Neuronal stem cell (in vitro differentiated cells): ENCODE results near the gene MBNL3.

Experiments
- DNase-seq: peaks from one replicate; pipeline ENCODE4 v3.0.0-alpha.2; 2013; ENCODE audit warnings: low spot score
- H2AFZ ChIP-seq: one replicate; pipeline ENCODE4 v1.6.1; 2013; ENCODE audit warnings: mild to moderate bottlenecking, low read length, inconsistent platforms
- H2AK5ac ChIP-seq: 2 replicates; pipeline ENCODE4 v1.6.1; 2013; ENCODE audit warnings: low read depth, mild to moderate bottlenecking, inconsistent platforms, low read length, moderate library complexity, mixed read lengths
- H2BK120ac ChIP-seq: 2 replicates; pipeline ENCODE4 v1.6.1; 2013; ENCODE audit warnings: low read depth, mild to moderate bottlenecking, inconsistent platforms, low read length, moderate library complexity, mixed read lengths
- H2BK12ac ChIP-seq: one replicate; pipeline ENCODE4 v1.6.1; 2013; ENCODE audit warnings: low read length, inconsistent platforms
- H2BK15ac ChIP-seq: 2 replicates; pipeline ENCODE4 v1.6.1; 2013; ENCODE audit warnings: mild to moderate bottlenecking, low read length, inconsistent platforms, mixed read lengths
- H2BK5ac ChIP-seq: one replicate; pipeline ENCODE4 v1.6.1; 2013; ENCODE audit warnings: inconsistent platforms, mild to moderate bottlenecking, low read length, moderate library complexity
- H3K14ac ChIP-seq: one replicate; pipeline ENCODE4 v1.6.1; 2013; ENCODE audit warnings: low read length, inconsistent platforms
- H3K18ac ChIP-seq: 2 replicates; pipeline ENCODE4 v1.6.1; 2013; ENCODE audit warnings: low read length, inconsistent platforms
- H3K23ac ChIP-seq: 2 replicates; pipeline ENCODE4 v1.6.1; 2013; ENCODE audit warnings: low read depth, mild to moderate bottlenecking, mixed read lengths, low read length, inconsistent platforms; ENCODE audit not compliant: poor library complexity
- H3K27ac ChIP-seq: replicated peaks from 3 replicates; pipeline ENCODE4 v1.5.1; 2013; ENCODE audit warnings: low read length, inconsistent platforms
- H3K27me3 ChIP-seq, 3 experiments: 2 replicates each; pipeline ENCODE4 v1.6.1; 2013; ENCODE audit warnings: low read length in 3 of 3, mild to moderate bottlenecking in 2 of 3, inconsistent platforms in 1 of 3, low read depth in 1 of 3, mixed read lengths in 1 of 3, moderate library complexity in 1 of 3; ENCODE audit not compliant: control insufficient read depth in 3 of 3, insufficient read depth in 3 of 3
- H3K36me3 ChIP-seq, 2 donors: replicated peaks in 1 of 2; 2 replicates each; pipeline ENCODE4 v1.6.1; 2013; ENCODE audit warnings: low read length in 2 of 2; ENCODE audit not compliant: control insufficient read depth in 2 of 2, insufficient read depth in 2 of 2
- H3K4ac ChIP-seq: 2 replicates; pipeline ENCODE4 v1.6.1; 2013; ENCODE audit warnings: inconsistent platforms, mild to moderate bottlenecking, low read length, moderate library complexity
- H3K4me1 ChIP-seq, 2 donors: 1 replicate in 1 of 2; 2 replicates in 1 of 2; pipeline ENCODE4 v1.6.1; 2013; ENCODE audit warnings: low read length in 2 of 2, low read depth in 1 of 2; ENCODE audit not compliant: control insufficient read depth in 2 of 2, insufficient read depth in 1 of 2
- H3K4me2 ChIP-seq: one replicate; pipeline ENCODE4 v1.6.1; 2013; ENCODE audit warnings: mild to moderate bottlenecking, low read length, inconsistent platforms; ENCODE audit not compliant: insufficient read depth, poor library complexity, severe bottlenecking
- H3K4me3 ChIP-seq, 2 donors: 2 replicates each; pipeline ENCODE4 v1.5.1; 2013; ENCODE audit warnings: low read length in 2 of 2, mild to moderate bottlenecking in 2 of 2, inconsistent platforms in 1 of 2, moderate library complexity in 1 of 2
- H3K79me1 ChIP-seq: one replicate; pipeline ENCODE4 v1.6.1; 2013; ENCODE audit warnings: low read depth, mild to moderate bottlenecking, inconsistent platforms, low read length, moderate library complexity
- H3K9ac ChIP-seq: one replicate; pipeline ENCODE4 v1.6.1; 2013; ENCODE audit warnings: mild to moderate bottlenecking, low read depth, low read length, inconsistent platforms; ENCODE audit not compliant: poor library complexity
- H3K9me3 ChIP-seq, 2 donors: replicated peaks in 1 of 2; 2 replicates each; pipeline versions ENCODE3 to v1.6.1; 2013; ENCODE audit warnings: low read length in 2 of 2, mild to moderate bottlenecking in 2 of 2, inconsistent platforms in 1 of 2, low read depth in 1 of 2, mixed read lengths in 1 of 2, moderate library complexity in 1 of 2; ENCODE audit not compliant: control insufficient read depth in 2 of 2, insufficient read depth in 1 of 2
- H4K8ac ChIP-seq: one replicate; pipeline ENCODE4 v1.6.1; 2013; ENCODE audit warnings: low read depth, mild to moderate bottlenecking, inconsistent platforms, low read length, moderate library complexity
- H4K91ac ChIP-seq: one replicate; pipeline ENCODE4 v1.6.1; 2013; ENCODE audit warnings: low read length, low read depth, mild to moderate bottlenecking, inconsistent platforms; ENCODE audit not compliant: poor library complexity
- WGBS, 2 donors: extraction: QIAGEN DNeasy Blood & Tissue Kit; methylation state at CpG; one replicate each; pipeline ENCODE4 v1.1.7; 2013; ENCODE audit warnings: missing lambda C conversion rate in 2 of 2, mixed read lengths in 1 of 2; ENCODE audit not compliant: insufficient read length in 2 of 2, insufficient replicate concordance in 1 of 2; ENCODE audit errors: extremely low coverage in 2 of 2; 5-methylcytosine and 5-hydroxymethylcytosine counted together

MBNL3 gene

DNA sequence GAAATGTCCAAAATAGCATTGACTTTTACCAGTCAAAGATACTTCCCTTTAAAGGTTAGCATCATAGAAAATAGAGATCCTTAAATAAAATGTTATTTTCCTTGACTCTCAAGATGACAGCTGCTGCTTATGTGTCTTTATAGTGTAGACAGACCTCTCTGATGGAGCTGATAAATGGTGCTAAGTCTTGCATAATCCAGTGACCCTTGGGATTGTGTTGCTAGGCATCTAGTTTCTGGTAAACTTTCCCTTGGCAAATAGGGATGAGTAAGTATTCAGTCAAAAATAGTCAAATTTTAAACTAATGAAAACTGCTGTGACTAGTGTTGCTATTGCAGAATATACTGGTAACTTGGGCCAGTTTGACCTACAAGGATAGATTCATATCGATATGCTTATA lies 53.6 kb downstream of the MBNL3 start:
- H3K4me2 ChIP-seq = no peak overlapping the region
- no peak for DNase-seq
- H3K4ac ChIP-seq = no peak overlapping the region
- H3K27ac ChIP-seq = no peak overlapping the region
- no peaks in the 10 kb centered on the region for H3K9me3 ChIP-seq
- H3K36me3 ChIP-seq = no peaks in the 10 kb centered on the region
- no peak overlapping the region for H3K14ac ChIP-seq
- no peaks in the 10 kb centered on the region for H3K27me3 ChIP-seq
- no peak overlapping the region for H2AFZ ChIP-seq
- no CpG with 5 or more reads among the region's 1 CpG for WGBS, 2 donors
- no peak overlapping the region for H3K23ac ChIP-seq
- no peak overlapping the region for H2BK120ac ChIP-seq
- H4K8ac ChIP-seq = no peak overlapping the region
- no peak overlapping the region for H2AK5ac ChIP-seq
- H2BK12ac ChIP-seq = no peak overlapping the region
- H2BK5ac ChIP-seq = no peak overlapping the region
- H3K79me1 ChIP-seq = no peaks in the 10 kb centered on the region
- H3K18ac ChIP-seq = no peak overlapping the region
- no peak overlapping the region for H2BK15ac ChIP-seq
- H3K4me3 ChIP-seq = no peak overlapping the region
- H4K91ac ChIP-seq = no peak overlapping the region
- no peak overlapping the region for H3K9ac ChIP-seq
- H3K4me1 ChIP-seq = peaks cover 0 to 3% of the 10 kb centered on the region in 2 donors

DNA sequence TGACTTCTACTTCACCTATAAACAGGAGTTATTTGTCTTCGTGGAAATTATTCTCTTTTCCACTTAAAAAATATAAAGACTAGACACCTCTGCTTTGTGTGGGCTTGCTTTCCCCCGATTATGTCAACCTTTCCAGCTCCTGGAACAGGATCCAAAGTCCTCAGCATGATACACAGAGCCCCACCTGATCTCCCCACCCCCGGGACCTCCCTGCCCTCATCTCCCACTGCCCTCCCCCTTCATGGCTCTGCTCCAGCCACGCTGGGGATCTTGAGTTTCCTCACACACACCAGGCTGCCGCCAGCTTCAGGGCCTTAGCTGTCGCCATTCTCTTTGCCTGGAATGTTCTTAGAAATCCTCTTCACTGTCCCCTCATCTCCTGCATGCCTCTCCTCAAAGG lies 55.3 kb downstream of the MBNL3 start:
- Histone ChIP-seq H3K18ac (no peak overlapping the region), H3K23ac (no peak overlapping the region), H4K8ac (no peak overlapping the region), H3K36me3 (no peaks in the 10 kb centered on the region), H2BK5ac (no peak overlapping the region), H2BK12ac (no peak overlapping the region), H3K79me1 (no peaks in the 10 kb centered on the region), H3K4ac (no peak overlapping the region), H3K27me3 (no peaks in the 10 kb centered on the region), H3K4me2 (no peak overlapping the region), H3K9ac (no peak overlapping the region), H3K9me3 (no peaks in the 10 kb centered on the region), H2BK120ac (no peak overlapping the region), H2AK5ac (no peak overlapping the region), H2BK15ac (no peak overlapping the region), H3K27ac (no peak overlapping the region), H3K14ac (no peak overlapping the region), H3K4me1 (peaks cover 0 to 3% of the 10 kb centered on the region in 2 donors), H4K91ac (no peak overlapping the region), H2AFZ (no peak overlapping the region), H3K4me3 (no peak overlapping the region)
- WGBS, 2 donors = no CpG with 5 or more reads among the region's 6 CpGs
- DNase-seq = no peak

DNA sequence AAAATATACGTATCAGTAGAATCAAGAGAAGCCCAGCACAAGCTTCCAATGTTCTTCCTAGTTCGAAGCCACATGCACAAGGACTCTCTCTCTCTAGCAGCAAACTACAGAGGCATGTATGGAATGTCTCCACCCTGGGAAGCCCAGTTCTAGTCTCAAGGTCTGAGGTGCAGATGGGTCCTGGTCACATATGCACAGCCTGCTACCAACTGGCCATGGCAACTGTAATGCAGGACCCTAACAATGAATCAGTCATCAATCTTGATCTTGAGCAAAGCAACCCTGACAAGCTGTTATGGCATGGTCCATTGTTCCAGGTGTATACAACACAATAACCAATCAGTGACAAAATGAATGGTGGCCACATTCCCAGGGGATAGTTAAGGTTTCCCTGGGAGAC lies 55.8 kb downstream of the MBNL3 start:
- H2BK5ac ChIP-seq = no peak overlapping the region
- DNase-seq = no peak
- no peaks in the 10 kb centered on the region for H3K9me3 ChIP-seq
- H3K79me1 ChIP-seq = no peaks in the 10 kb centered on the region
- no peak overlapping the region for H2AFZ ChIP-seq
- no CpG with 5 or more reads among the region's 2 CpGs for WGBS, 2 donors
- H3K4me2 ChIP-seq = no peak overlapping the region
- no peak overlapping the region for H3K18ac ChIP-seq
- no peaks in the 10 kb centered on the region for H3K27me3 ChIP-seq
- H3K4ac ChIP-seq = no peak overlapping the region
- H2AK5ac ChIP-seq = no peak overlapping the region
- no peak overlapping the region for H3K23ac ChIP-seq
- H3K14ac ChIP-seq = no peak overlapping the region
- H2BK15ac ChIP-seq = no peak overlapping the region
- H2BK120ac ChIP-seq = no peak overlapping the region
- H4K8ac ChIP-seq = no peak overlapping the region
- H3K27ac ChIP-seq = no peak overlapping the region
- H2BK12ac ChIP-seq = no peak overlapping the region
- no peak overlapping the region for H3K9ac ChIP-seq
- H3K4me3 ChIP-seq = no peak overlapping the region
- no peak overlapping the region for H4K91ac ChIP-seq
- no peaks in the 10 kb centered on the region for H3K36me3 ChIP-seq
- peaks cover 0 to 3% of the 10 kb centered on the region in 2 donors for H3K4me1 ChIP-seq

DNA sequence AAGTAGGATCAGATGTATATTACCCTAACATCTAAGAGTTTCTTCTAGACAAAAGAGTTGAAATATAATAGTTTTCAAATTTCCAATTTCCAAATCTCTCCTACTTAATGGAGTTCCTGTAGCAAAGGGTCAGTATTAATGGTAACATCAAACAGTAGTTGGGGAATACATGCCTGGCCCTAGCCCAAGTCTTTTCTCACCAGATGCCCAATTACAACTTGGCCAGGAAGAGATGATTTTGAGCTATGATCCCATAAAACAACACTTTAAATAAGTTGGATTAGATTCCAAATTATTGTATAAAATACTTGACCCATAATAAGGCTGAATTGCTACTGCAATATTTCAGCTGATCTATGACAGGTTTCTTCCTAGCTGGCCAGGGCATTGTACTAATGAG lies 59.9 kb downstream of the MBNL3 start:
- H3K18ac ChIP-seq = no peak overlapping the region
- no peak overlapping the region for H3K14ac ChIP-seq
- peaks cover 0 to 3% of the 10 kb centered on the region in 2 donors for H3K4me1 ChIP-seq
- no peak overlapping the region for H4K8ac ChIP-seq
- no peak for DNase-seq
- H2BK120ac ChIP-seq = no peak overlapping the region
- H2BK5ac ChIP-seq = no peak overlapping the region
- no peak overlapping the region for H3K27ac ChIP-seq
- no peaks in the 10 kb centered on the region for H3K9me3 ChIP-seq
- no peaks in the 10 kb centered on the region for H3K79me1 ChIP-seq
- no peak overlapping the region for H4K91ac ChIP-seq
- no peaks in the 10 kb centered on the region for H3K36me3 ChIP-seq
- H2AK5ac ChIP-seq = no peak overlapping the region
- H3K27me3 ChIP-seq = peaks cover 0 to 3% (median 0%) of the 10 kb centered on the region in 3 experiments
- no peak overlapping the region for H3K4ac ChIP-seq
- no peak overlapping the region for H3K23ac ChIP-seq
- no peak overlapping the region for H3K4me2 ChIP-seq
- H2BK15ac ChIP-seq = no peak overlapping the region
- H2BK12ac ChIP-seq = no peak overlapping the region
- H2AFZ ChIP-seq = no peak overlapping the region
- H3K4me3 ChIP-seq = no peak overlapping the region
- H3K9ac ChIP-seq = no peak overlapping the region
